Head of caudate nucleus (tissue), 42 donors: ENCODE results near the gene CAMK2A.
A peak's percentile ranks its signal among the peaks of the same experiment; 100 is the strongest.

ENCODE experiments used
- DNase-seq, 42 donors: peaks; one replicate each; pipeline versions ENCODE4 v3.0.0 to v3.0.0-alpha.2; 2020 to 2021; ENCODE audit warnings: mixed read lengths in 7 of 42
- intact Hi-C: fragments of 100-400 bp; cut with DNase I; formaldehyde crosslinking; loops from one replicate; pipeline ENCODE4 v1.15.0; 2022

Gene CAMK2A

DNA sequence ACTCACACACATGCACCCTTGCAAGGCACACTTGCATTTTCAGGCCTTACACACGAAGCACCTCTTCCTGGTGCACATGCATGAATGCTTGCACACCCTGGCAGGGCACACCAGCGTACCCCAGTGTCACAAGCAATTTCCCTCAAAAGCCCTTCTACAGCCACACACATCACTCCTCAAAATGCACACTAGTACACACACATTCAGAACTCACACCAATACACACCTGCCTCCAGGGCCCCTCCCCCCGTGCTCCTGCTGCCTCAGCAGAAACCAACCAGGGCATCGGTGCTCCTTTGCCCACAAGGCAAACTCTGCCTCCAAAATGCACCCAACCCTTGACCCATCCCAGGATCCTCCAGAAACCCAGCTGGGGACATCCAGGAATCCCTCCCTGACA, 1.2 kb downstream of the CAMK2A start:
- intact Hi-C loops: no loop called here
- peak in 2 of 42 donors; percentile 34 to 53 for DNase-seq

DNA sequence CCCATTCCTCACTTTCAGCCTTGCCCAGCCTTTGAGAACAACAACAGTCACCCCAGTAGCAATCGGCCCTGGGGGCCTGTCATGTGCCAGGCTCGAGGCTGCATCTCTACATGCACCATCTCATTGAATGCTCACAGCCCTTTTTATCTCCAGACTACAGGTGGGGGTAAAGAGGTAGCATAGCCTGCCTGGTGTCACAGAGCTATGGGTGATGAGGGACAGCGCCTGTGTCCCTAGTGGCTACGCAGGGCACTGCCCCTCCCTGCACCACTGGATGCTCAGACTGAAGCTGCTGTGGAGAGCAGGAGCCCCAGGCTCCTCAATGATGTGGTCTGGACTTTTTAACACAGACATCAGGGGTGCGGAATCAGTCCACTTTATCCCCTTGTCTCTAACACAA, 2.8 kb downstream of the CAMK2A start:
- intact Hi-C loops: no loop called here
- no peak for DNase-seq

DNA sequence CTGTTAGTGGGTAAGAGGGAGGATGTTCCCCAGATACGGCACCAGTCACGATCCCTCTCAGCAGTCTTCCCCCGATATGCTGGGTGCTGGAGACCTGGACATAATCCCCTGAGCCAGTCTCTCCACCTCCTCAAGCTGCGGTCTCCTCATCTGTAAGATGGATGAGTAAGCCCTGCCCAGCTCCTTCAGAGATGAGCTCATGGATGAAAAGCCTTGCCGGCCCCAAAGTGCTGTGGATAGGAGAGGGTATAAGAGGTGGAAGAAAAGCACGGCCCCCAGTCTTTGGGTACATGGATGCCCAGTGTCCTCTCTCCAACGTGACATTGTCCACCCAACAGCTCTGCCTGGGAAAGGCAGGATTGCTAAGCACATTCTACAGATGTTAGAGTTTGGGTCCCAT, 4.5 kb downstream of the CAMK2A start:
- intact Hi-C loops: no loop called here
- DNase-seq: no peak

DNA sequence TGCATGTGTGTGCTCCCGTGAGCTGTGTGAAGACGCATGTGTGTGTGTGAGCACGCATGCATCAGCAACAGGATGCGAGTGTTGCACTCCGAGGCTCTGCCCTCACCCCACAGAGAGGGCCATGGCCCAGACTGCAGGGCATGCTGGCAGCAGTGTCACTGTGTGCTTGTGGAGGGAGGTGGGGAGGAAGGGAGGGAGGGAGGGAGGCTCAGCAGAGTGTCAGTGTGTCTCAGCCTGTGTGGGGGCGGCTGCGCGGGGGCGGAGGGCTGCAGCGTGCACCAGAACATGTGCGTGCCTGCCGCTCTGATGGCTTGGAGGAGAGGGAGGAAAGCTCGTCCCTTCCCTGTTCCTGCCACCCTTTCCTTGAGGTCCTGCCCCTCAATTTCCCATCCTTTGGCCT, 5.3 kb downstream of the CAMK2A start:
- peak; percentile 57 to 93 (median 82) for DNase-seq
- intact Hi-C loops: no loop called here

DNA sequence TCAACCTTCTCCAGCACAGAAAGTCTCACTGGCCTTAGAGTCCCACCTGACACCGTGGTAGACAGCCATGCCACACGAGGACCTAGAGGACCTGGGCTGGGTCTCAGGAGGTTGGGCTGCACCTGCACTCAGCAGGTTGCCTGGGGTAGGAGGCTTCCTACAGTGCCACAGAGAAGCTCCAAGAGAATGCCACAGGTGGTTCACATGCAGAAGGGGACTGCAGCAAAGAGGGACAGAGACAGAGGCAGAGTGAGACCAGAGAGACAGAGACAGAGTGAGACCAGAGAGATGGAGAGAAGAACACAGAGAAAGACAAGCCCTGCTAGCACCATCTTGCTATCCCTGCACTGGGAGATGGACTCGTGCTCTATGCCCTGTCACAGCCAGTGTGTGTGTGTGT, 5.7 kb downstream of the CAMK2A start:
- DNase-seq: no peak
- intact Hi-C loops: no loop called here

DNA sequence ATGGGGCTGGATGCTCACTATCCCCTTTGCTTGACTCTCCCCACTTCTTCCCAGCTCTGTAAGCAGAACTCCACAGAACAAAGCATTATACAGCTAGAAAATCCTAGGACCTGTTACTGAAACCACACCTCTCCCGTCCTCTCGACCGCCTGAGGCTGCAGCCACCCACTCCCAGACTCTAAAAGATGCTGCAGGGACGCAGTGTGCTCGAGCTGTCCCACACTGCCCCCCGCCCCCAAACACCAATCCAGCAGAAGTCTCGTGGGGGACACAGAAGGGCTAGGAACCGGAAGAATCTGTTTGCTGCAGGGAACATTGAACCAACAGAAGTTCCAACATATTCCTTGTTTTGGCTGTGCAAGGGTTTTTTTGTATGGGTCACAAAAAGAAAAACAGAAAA, 7.6 kb downstream of the CAMK2A start:
- intact Hi-C loops: no loop called here
- DNase-seq: no peak

DNA sequence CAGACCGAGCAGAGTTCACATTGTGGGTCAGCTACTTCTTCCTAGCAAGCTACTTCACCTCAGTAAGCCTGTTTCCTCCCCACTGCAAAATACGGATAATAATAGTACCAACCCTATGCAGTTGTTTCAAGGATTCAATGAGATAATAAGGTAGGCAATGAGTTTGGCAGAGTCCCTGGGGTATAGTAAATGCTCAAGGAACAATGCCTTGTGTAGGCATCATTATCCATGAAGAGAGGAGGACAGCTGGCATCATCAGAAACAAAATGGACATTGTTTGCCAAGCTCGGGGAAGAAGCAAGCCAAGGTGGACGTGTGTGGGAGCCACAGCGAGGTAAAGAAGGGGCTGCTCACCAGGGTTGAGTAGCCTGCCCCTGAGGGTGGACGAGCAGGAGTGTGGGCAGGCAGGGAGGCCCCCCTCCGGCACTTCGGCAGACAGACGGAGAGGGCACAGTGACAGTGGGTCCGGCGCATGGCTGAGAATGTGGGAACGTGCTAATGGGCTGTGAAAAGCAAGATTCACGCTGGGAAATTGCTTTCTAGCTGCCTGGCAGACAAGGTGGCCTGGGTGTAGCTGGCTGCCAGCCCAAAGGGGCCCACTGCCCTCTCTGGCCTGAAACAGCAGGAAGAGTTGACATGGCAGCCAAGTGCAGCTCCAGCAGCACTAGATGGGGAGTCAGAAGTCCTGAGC, 10.1 kb downstream of the CAMK2A start:
- intact Hi-C loops: no loop called here
- no peak for DNase-seq

DNA sequence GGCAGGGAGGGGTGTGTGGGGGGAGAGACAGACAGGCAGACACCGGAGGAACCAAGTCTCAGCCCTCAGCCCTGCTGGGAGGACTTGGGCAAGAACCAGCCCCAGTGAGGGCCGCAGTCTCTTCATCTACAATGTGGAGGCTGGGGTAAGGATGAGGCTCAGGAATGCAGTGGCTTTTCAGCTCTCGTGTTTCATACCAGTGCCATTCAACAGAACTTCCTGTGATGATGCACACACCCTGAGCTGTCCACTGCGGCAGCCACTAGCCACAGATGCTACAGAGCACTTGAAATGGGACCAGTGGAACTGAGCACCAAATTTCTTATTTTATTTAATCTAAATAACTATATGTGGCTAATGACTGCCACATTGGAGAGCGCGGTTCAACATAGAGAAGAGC, 10.7 kb downstream of the CAMK2A start:
- DNase-seq: no peak
- intact Hi-C loops: no loop called here

DNA sequence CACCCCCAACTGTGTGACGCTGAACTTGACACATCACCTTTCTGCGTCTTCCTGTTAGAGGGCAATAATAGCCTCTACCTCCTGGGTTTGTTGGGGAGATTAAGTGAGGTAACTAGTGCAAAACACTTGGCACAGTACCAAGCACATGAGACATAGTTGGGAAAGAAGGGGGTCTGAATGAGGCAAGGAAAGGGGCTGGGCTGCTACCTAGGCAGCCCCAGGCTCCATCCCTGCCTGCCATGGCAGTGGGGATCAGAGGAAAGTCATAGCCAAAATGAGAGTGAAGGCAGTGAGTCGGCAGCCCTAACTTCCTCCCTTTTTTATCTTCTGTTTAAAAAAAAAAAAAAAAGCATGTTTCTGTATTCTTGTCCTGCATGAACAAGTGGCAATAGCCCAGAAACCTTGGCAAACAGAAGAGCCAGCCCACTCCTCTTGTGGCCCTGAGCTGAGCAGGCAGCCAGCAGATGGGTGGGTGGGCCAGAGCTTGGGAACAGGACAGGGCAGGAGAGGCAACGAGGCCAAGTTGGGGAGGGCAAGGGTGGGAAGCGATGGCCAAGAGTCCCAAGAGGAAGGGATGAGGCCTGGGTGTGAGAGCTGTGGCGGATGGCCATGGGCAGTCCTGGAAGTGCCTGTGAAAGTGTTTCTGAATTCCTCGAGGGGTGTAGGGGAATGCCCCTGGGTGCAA, 11.4 kb downstream of the CAMK2A start:
- no peak for DNase-seq
- intact Hi-C loops: no loop called here

DNA sequence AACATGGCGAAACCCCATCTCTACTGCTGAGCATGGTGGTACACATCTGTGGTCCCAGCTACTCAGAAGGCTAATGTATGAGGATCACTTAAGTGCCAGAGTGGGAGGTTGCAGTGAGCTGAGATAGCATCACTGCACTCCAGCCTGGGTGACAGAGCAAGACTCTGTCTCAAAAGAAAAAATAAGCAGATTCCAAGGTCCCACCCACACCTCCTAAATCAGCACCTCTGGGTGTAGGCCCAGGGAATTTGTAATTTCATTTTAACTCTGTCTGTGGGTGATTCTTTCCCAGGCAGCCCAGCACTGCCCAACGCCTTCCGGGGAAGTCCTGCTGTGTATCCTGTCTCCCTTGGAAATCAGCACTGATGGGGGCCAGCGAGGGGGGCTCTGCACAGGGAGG, 12.5 kb downstream of the CAMK2A start:
- intact Hi-C loops: no loop called here
- peak in 4 of 42 donors; percentile 9 to 64 (median 54) for DNase-seq

DNA sequence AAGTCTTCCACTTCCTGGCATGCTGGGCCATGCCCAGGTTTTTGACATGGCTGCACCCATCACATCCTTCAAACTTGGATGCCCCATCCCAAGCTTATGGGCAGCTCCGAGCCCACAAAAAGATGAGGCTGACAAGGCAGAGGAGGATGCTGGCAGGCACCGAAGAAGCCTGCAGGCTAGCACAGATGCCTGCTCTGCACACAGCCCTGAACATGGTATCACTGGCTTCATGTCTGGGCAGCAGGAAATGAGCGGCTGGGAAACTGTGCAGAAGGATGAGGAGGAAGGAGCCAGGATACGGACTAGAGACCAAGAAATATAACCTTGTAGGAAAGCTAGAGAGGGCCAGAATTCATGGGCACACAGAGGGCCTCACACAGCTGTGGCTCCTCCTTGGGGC, 14.8 kb downstream of the CAMK2A start:
- intact Hi-C loops: no loop called here
- no peak for DNase-seq

DNA sequence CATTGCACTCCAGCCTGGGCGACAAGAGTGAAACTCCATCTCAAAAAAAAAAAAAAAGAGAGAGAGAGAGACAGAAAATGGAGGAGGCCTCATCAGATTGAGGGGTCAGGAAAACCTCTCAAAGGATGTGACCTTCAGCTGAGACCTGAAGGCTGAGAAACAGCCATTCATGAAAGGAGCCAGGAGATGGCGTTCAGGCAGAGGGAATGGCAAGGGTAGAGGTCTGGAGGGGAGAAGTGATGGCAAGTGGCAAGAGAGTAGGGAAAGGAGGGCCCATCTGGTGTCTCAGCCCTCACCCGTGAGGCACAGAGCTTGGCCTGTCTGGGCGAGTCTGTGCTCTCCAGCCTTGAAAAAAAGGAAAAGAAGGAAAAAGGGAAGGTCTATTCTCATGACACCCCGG, 17.0 kb downstream of the CAMK2A start:
- peak in 24 of 42 donors; percentile 31 to 81 (median 62) for DNase-seq

DNA sequence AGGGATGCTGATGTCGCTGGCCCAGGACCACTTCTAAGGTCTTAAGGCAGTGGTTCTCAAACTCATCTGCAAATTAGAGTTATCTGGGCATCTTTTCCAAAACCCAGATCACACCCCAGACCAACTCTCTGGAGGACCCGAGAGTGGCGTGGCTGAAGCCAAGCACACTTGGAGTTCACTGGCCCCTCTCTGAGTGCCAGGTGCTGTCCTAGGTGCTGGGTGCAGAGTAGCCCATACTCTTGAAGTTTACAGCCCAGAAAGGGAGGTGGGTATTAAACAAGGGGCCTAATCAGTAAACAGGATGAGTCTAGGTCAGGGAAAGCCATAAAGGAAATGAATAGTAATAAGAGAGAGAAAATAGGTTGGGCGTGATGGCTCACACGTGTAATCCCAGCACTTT, 17.6 kb downstream of the CAMK2A start:
- no peak for DNase-seq
- intact Hi-C loops: loop anchor here (2.0 kb wide), 1 partner anchor 79 kb away; no protein-coding TSS in a partner anchor

More for the DNA sequence above, 17.0 kb downstream of the CAMK2A start:
- intact Hi-C loops: loop anchor here (2.0 kb wide), 1 partner anchor 78 kb away; no protein-coding TSS in a partner anchor

DNA sequence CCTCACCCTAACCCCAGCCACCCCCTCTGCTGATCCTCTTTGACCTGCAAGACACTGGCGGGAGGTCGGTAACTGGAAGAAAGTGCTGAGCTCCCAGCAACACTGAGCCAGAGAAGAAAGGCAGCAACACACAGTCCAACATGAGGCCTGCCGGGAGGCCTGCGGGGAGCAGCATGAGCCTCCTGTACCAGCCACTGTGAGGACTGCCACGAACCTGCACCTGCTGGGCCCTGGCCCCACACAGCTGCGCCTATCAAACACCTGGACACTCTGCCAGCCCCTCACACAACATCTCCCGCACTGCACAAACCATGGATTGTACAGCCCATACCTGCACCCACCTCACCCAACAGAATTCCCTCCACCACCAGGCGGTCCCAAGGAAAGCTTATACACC, 18.3 kb downstream of the CAMK2A start:
- intact Hi-C loops: no loop called here

DNA sequence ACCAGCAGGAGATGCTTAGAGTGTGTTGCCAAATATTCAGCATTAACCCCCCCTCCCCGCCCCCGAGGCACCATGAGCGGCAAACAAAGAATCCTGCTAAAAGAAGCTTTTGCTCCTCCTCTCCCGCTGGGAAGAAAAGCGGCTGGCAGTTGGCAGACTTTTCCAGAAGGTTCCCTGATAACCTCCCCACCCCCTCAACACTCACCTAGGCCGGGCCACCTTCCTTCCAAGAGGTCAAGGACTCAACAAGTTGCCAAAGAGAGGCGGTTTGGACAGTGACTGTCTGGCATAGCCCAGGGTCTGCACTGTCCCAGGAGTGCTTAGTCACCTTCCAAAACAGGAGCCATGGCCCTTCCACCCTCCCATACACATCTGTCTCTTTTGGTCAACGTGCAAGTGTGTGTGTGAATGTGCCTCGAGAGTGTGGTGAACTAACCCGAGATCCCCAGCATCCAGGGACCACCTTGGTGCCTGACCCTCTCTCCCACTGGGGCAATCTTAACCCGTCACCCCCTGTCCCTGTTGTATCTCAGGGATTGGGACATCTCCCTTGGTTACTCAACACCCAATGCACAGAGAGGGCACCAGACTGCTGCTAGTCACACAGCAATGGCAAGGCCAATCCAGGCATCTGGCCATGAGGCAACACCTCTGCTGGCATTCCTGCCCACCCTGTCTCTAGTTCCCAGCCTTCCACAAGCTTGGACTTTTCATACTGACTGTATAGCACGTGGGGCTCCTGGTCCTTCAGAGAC, 18.9 kb downstream of the CAMK2A start:
- peak in 9 of 42 donors; percentile 24 to 63 (median 45) for DNase-seq
- intact Hi-C loops: no loop called here

More for the DNA sequence above, 18.3 kb downstream of the CAMK2A start:
- no peak for DNase-seq

DNA sequence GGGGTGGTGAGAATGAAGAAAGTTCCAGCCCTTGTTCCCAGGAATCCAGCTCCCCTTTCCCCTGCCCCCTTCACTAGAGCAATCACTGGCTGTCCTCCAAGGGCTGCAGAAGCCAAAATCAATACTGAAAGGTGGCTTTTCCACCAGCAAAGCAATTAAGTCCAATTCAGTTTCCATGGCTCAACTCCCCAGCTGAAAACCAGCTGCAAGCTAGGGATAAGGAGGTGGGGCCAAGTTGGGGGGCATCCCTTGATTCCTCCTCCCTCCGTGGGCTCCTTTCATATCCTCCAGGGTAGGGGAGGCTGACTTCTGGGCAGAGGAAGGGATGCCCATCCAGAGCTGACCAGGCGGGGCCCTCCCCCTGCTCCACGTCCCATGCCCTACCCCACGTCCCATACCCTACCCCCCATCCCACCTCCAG, 22.7 kb downstream of the CAMK2A start:
- DNase-seq: no peak
- intact Hi-C loops: no loop called here

DNA sequence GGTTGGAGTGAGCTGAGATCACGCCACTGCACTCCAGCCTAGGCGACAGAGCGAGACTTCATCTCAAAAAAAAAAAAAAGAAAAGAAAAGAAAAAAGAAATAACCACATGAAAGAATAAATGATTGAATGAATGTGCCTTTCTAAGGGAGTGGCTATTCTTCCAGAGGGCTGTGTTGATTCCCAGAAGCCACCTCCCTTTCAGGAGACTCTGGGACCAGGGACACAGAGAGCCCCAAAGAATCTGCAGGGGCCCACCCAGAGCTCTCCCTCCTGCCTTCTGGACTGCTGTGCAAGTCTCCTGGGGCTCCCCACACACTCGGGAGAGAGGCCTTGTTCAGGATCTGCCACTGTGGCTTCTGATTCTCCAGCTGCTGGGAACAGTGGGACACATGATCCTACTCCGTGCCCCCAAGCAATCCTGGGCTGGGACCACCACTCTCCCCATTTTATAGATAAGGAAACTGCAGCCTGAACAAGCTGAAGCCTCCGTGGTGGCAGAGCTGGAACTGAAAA, 23.6 kb downstream of the CAMK2A start:
- intact Hi-C loops: no loop called here
- DNase-seq: no peak

DNA sequence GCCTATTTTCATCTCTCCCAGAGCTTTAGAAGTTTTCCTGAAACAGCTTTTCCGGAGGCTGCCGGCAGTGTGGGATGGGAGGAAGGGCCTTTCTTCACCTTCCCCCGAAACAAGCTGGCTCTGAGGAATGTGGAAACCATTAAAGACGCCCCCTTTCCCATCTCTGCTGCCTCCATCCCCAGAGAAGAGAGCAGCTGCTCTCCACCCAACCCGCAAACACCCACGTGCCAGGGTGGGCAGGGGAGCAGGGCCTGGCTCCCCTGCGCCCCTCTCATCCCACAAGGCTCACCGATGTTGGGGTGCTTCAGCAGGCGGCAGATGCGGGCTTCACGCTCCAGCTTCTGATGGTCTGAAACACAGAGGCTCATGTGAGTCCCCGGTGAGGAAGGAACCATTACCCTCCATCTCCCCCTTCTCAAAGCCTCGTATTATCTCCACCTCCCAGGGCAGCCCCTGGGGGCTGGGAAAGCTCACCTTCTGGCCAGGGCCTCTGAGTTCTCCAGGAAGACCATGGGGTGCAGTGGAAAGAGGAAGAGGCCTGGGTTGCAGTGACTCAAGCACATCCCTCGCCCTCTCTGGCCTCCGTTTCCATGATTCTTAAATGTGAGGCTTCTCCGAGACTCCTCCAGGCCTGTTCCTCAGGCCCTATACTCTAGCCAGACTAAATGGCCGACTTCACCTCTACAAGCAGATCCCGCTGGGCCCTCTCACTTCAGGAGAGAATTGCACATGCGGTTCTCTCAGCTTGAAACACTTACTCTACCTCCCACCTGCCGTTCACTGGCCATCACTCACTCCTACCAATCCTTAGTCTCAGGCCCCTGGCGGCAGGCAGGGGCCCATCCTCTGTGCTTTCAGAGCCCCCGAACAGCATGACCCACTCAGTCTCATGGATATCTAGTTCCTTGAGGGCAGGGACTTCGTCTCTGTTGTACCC, 24.6 kb downstream of the CAMK2A start:
- no peak for DNase-seq
- intact Hi-C loops: no loop called here
